NOMO-1 treated with dmso at 0.1 percent for 144 hours (cell line): ENCODE results near the gene CCDC24.

ENCODE experiments used
- DNase-seq: peaks from one replicate; lab custom pipeline; 2025; ENCODE audit not compliant: unreplicated experiment; lab: John Stamatoyannopoulos, UW

CCDC24 gene

GRCh38 chr1:43996733-43997115 is 5.3 kb downstream of the CCDC24 start:
- DNase-seq, result no peak

- no peak for DNase-seq
Observed at GRCh38 chr1:43997295-43997999, 6.0 kb downstream of the CCDC24 start.

- no peak for DNase-seq
Observed at GRCh38 chr1:43998000-43998378, 6.6 kb downstream of the CCDC24 start.

- DNase-seq, result no peak
Observed at GRCh38 chr1:43999455-43999854, 8.1 kb downstream of the CCDC24 start.

- DNase-seq, result no peak
Observed at GRCh38 chr1:44000122-44000665, 8.8 kb downstream of the CCDC24 start.

GRCh38 chr1:44002165-44002564 is 10.8 kb downstream of the CCDC24 start:
- DNase-seq, result no peak

GRCh38 chr1:44002606-44003157 is 11.3 kb downstream of the CCDC24 start:
- no peak for DNase-seq

GRCh38 chr1:44008259-44008658 is 16.9 kb downstream of the CCDC24 start:
- no peak for DNase-seq

GRCh38 chr1:44010935-44011471 is 19.6 kb downstream of the CCDC24 start:
- no peak for DNase-seq

- DNase-seq, result no peak
Observed at GRCh38 chr1:44012404-44012803, 21.0 kb downstream of the CCDC24 start.

- DNase-seq, result no peak
Observed at GRCh38 chr1:44012941-44013609, 21.7 kb downstream of the CCDC24 start.

- DNase-seq, result no peak
Observed at GRCh38 chr1:44013949-44014348, 22.6 kb downstream of the CCDC24 start.

GRCh38 chr1:44014365-44015104 is 23.1 kb downstream of the CCDC24 start:
- no peak for DNase-seq

- DNase-seq, result no peak
Observed at GRCh38 chr1:44015206-44015605, 23.8 kb downstream of the CCDC24 start.

GRCh38 chr1:44016041-44016889 is 24.9 kb downstream of the CCDC24 start:
- DNase-seq, result no peak

GRCh38 chr1:44016890-44017400 is 25.5 kb downstream of the CCDC24 start:
- no peak for DNase-seq

- no peak for DNase-seq
Observed at GRCh38 chr1:44019466-44019948, 28.1 kb downstream of the CCDC24 start.

GRCh38 chr1:44020464-44020863 is 29.1 kb downstream of the CCDC24 start:
- DNase-seq, result no peak

GRCh38 chr1:44021156-44021555 is 29.8 kb downstream of the CCDC24 start:
- DNase-seq, result no peak
